K562 (cell line): ENCODE data around the gene ASIC5. TPM values are rescaled to one million over a fixed set of nuclear protein-coding genes. Genes with fewer than 3 reads are reported as not detected.
A peak's percentile ranks its signal among the peaks of the same experiment; 100 is the strongest.

Source experiments
- ATAC-seq: fragments of 200-7000 bp; cut with Tn5 transposase; 3 replicates; pipeline ENCODE4 v1.9.1; 2020; ENCODE audit warnings: moderate library complexity
- BruUV-seq: library from RNA; stranded (reverse); fragments of 400-500 nt; replicated peaks from 2 replicates; lab custom pipeline; 2021; lab: Mats Ljungman, UMichigan
- CTCF ChIA-PET: fragments of 300-600 bp; formaldehyde crosslinking; extraction: SDS; loops from one replicate; lab custom pipeline; 2021; ENCODE audit warnings: low intra/inter-chr PET ratio; lab: Yijun Ruan, JAX
- POLR2A ChIA-PET: fragments of 300-600, 350-650 bp; sonication (Branson Sonifier 250); formaldehyde crosslinking; extraction: SDS; loops from one replicate; lab custom pipeline; 2021; ENCODE audit warnings: antibody characterized with exemption, inconsistent platforms; lab: Yijun Ruan, JAX
- DNase-seq, 4 experiments: peaks; one replicate each; pipeline versions ENCODE4 v3.0.0 to v3.0.0-alpha.2; 2011 to 2018; ENCODE audit warnings: low spot score in 3 of 4, mixed read lengths in 3 of 4; ENCODE audit errors: extremely low read depth in 1 of 4
- FAIRE-seq: peaks from 2 replicates; lab custom pipeline; 2011; peaks lifted over from hg19 to GRCh38; lab: Jason Lieb, UNC
- H2AFZ ChIP-seq: 2 replicates; pipeline ENCODE4 v1.6.0; 2011; ENCODE audit warnings: low read depth, low read length, control low read depth, inconsistent platforms
- H3K27ac ChIP-seq: fragments of 200-600 bp; 3 replicates; pipeline ENCODE4 v1.8.0; 2011; ENCODE audit warnings: low read depth, mild to moderate bottlenecking, control low read depth, inconsistent platforms, low read length, moderate library complexity, mixed read lengths; ENCODE audit errors: extremely low read depth
- H3K27me3 ChIP-seq, 2 experiments: fragments of 300-600 bp in 1 of 2; 2 replicates in 1 of 2; 3 replicates in 1 of 2; pipeline versions ENCODE4 v1.6.0 to v1.8.0; 2011; ENCODE audit warnings: inconsistent platforms in 2 of 2, low read length in 2 of 2, mild to moderate bottlenecking in 1 of 2, mixed read lengths in 1 of 2, moderate library complexity in 1 of 2; ENCODE audit not compliant: control insufficient read depth in 2 of 2, insufficient read depth in 2 of 2
- H3K36me3 ChIP-seq: fragments of 300-600 bp; 3 replicates; pipeline ENCODE4 v1.8.0; 2011; ENCODE audit warnings: mild to moderate bottlenecking, low read length, inconsistent platforms; ENCODE audit not compliant: control insufficient read depth, insufficient read depth
- H3K4me1 ChIP-seq, 2 experiments: fragments of 200-600 bp in 1 of 2; replicated peaks in 1 of 2; 2 replicates in 1 of 2; 3 replicates in 1 of 2; pipeline versions ENCODE4 v1.5.1 to v1.8.0; 2011; ENCODE audit warnings: inconsistent platforms in 2 of 2, low read length in 2 of 2, mild to moderate bottlenecking in 1 of 2, mixed read lengths in 1 of 2, moderate library complexity in 1 of 2; ENCODE audit not compliant: control insufficient read depth in 2 of 2, insufficient read depth in 2 of 2
- H3K4me2 ChIP-seq: 2 replicates; pipeline ENCODE4 v1.6.1; 2011; ENCODE audit warnings: low read length, control low read depth, inconsistent platforms, mixed read lengths; ENCODE audit not compliant: insufficient read depth
- H3K4me3 ChIP-seq: fragments of 200-600 bp; sonication (generic), shearing (Covaris generic); 2 replicates; pipeline ENCODE4 v1.5.1; 2016; ENCODE audit warnings: control low read depth, inconsistent platforms
- H3K79me2 ChIP-seq: fragments of 200-600 bp; 3 replicates; pipeline ENCODE4 v1.8.0; 2011; ENCODE audit warnings: low read length, inconsistent platforms; ENCODE audit not compliant: control insufficient read depth, insufficient read depth
- H3K9ac ChIP-seq, 2 experiments: 2 replicates each; pipeline versions ENCODE4 v1.6.0 to v1.6.1; 2011; ENCODE audit warnings: low read depth in 2 of 2, low read length in 2 of 2, control low read depth in 1 of 2, inconsistent platforms in 1 of 2, mild to moderate bottlenecking in 1 of 2, mixed read lengths in 1 of 2; ENCODE audit not compliant: insufficient read depth in 1 of 2
- H3K9me1 ChIP-seq: one replicate; pipeline ENCODE4 v1.6.0; 2011; ENCODE audit warnings: inconsistent platforms, mild to moderate bottlenecking, low read length, moderate library complexity; ENCODE audit not compliant: control insufficient read depth, insufficient read depth
- H3K9me3 ChIP-seq: replicated peaks from 2 replicates; pipeline ENCODE4 v1.5.1; 2011; ENCODE audit warnings: low read depth, low read length, inconsistent platforms; ENCODE audit not compliant: control insufficient read depth, insufficient read depth
- H4K20me1 ChIP-seq: replicated peaks from 2 replicates; pipeline ENCODE4 v1.6.1; 2011; ENCODE audit warnings: low read length, inconsistent platforms, mixed read lengths; ENCODE audit not compliant: control insufficient read depth, insufficient read depth
- CBX2 ChIP-seq: fragments of 200-600 bp; sonication (generic); IDR thresholded peaks from one replicate; pipeline ENCODE4 v1.6.1; 2012; ENCODE audit warnings: mild to moderate bottlenecking, low read length, inconsistent platforms; ENCODE audit not compliant: insufficient read depth, poor library complexity, severe bottlenecking
- CHCHD3 ChIP-seq: fragments of 250-450 bp; sonication (Bioruptor Pico); IDR thresholded peaks from 2 replicates; pipeline ENCODE4 v2.1.2; 2022; ENCODE audit warnings: mild to moderate bottlenecking
- CREBBP ChIP-seq: IDR thresholded peaks from one replicate; pipeline ENCODE4 v1.6.1; 2012; ENCODE audit warnings: low read depth, mild to moderate bottlenecking, control low read depth, inconsistent platforms, low read length
- KAT2B ChIP-seq: IDR thresholded peaks from one replicate; pipeline ENCODE4 v1.6.1; 2012; ENCODE audit warnings: low read depth, mild to moderate bottlenecking, control low read depth, inconsistent platforms, low read length, moderate library complexity
- MAFF ChIP-seq: IDR thresholded peaks from 2 replicates; pipeline ENCODE4 v1.6.1; 2012; ENCODE audit warnings: low read length, improper control_type of control experiment
- NR2F6 ChIP-seq: fragments of 450-650 bp; formaldehyde crosslinking; IDR thresholded peaks from 2 replicates; pipeline ENCODE4 v1.4.0; 2020; ENCODE audit warnings: mild to moderate bottlenecking
- RUNX1 ChIP-seq: sonication (generic); IDR thresholded peaks from 2 replicates; pipeline ENCODE4 v1.6.1; 2016; ENCODE audit warnings: antibody characterized with exemption, low read depth
- TCF7L2 ChIP-seq: fragments of 150-350 bp; IDR thresholded peaks from 2 replicates; pipeline ENCODE4 v1.6.1; 2016; ENCODE audit warnings: low read depth, mild to moderate bottlenecking, low read length, moderate library complexity
- USF2 ChIP-seq: sonication (generic); formaldehyde crosslinking; IDR thresholded peaks from 2 replicates; pipeline ENCODE4 v1.5.0; 2020; ENCODE audit warnings: missing genetic modification reagents
- ZNF143 ChIP-seq: sonication (generic); formaldehyde crosslinking; IDR thresholded peaks from 2 replicates; pipeline ENCODE4 v1.9.0; 2022; ENCODE audit warnings: mild to moderate bottlenecking, missing genetic modification reagents
- ZNF174 ChIP-seq: fragments of 250-450 bp; sonication (Bioruptor Pico); IDR thresholded peaks from 2 replicates; pipeline ENCODE4 v1.4.0; 2020; ENCODE audit warnings: mild to moderate bottlenecking
- ZNF316 ChIP-seq: fragments of 450-650 bp; IDR thresholded peaks from 2 replicates; pipeline ENCODE4 v1.6.1; 2016
- ZNF354B ChIP-seq: fragments of 250-450 bp; sonication (Bioruptor Pico); IDR thresholded peaks from 2 replicates; pipeline ENCODE4 v1.4.0; 2020
- WGBS: fragments of 100-300 bp; shearing (Covaris generic); methylation state at CpG from one replicate; pipeline ENCODE4 v1.1.6; 2016; ENCODE audit warnings: low coverage, mixed read lengths; ENCODE audit not compliant: insufficient coverage; ENCODE audit errors: missing lambda C conversion rate; 5-methylcytosine and 5-hydroxymethylcytosine counted together
- in situ Hi-C: fragments of 300-500 bp; cut with MboI; formaldehyde crosslinking; loops from 4 replicates; pipeline ENCODE4 v1.15.0; 2018; ENCODE audit warnings: inconsistent platforms, mixed read lengths
- intact Hi-C: fragments of 100-400 bp; cut with micrococcal nuclease; formaldehyde crosslinking; loops from 2 replicates; pipeline ENCODE4 v1.14.2; 2022
- polyA plus RNA-seq, 8 experiments: library from polyadenylated mRNA; depleted of rRNA in 4 of 8; stranded (reverse) in 5 of 8; unstranded in 3 of 8; fragments of >200 nt; fragmentation: Nextera tagmentation in 2 of 8; fragmentation: Illumina TruSeq in 1 of 8; extraction: Ambion mirVana in 2 of 8; extraction: Trizol in 1 of 8; gene quantifications; 2 replicates each; pipeline versions ENCODE4 v1.2.1 to v1.2.3, GENCODE V29; 2011 to 2014; ENCODE audit warnings: inconsistent platforms in 1 of 8, missing spikeins in 1 of 8
- total RNA-seq, 7 experiments: library from RNA; depleted of rRNA in 6 of 7; stranded (reverse); fragments of >200 nt in 6 of 7; fragmentation: Illumina TruSeq in 2 of 7; extraction: Trizol in 2 of 7; gene quantifications; 2 replicates each; pipeline versions ENCODE4 v1.2.1 to v1.2.3, GENCODE V29; 2011 to 2021; ENCODE audit warnings: low replicate concordance in 1 of 7

Gene ASIC5
- total and polyA plus RNA-seq, 9 of the 15 experiments (the other 6 are each of a cell fraction or from before 2014, with no cell fraction given) = not detected

- ChIA-PET POLR2A (no interaction called here), CTCF (no interaction called here)
- Histone ChIP-seq H4K20me1 (no peaks in the 10 kb centered on the region), H3K79me2 (no peaks in the 10 kb centered on the region), H3K9me3 (no peaks in the 10 kb centered on the region), H3K27me3 (no peaks in the 10 kb centered on the region), H3K4me3 (no peak overlapping the region), H3K9ac (no peak overlapping the region), H3K4me1 (no peaks in the 10 kb centered on the region), H3K9me1 (no peaks in the 10 kb centered on the region), H3K36me3 (no peaks in the 10 kb centered on the region), H3K27ac (no peak overlapping the region), H2AFZ (no peak overlapping the region), H3K4me2 (no peak overlapping the region)
- intact Hi-C loops (no loop called here), in situ Hi-C loops (no loop called here)
- no peak for ATAC-seq
- no TSS peak for BruUV-seq
- WGBS = 5% methylated on average over 4 of the region's 4 CpGs
- TF ChIP-seq MAFF (peak; percentile 4; the same call in 1 of the 2 replicates), CHCHD3 (no peak), ZNF316 (0 out of 2 replicates have a peak, but pooled peaks have one; percentile 10)
- no peak for DNase-seq
- FAIRE-seq = no peak
Observed at GRCh38 chr4:155908187-155909139, 42.4 kb upstream of the ASIC5 start.

GRCh38 chr4:155907556-155907955 lies 41.5 kb upstream of the ASIC5 start:
- POLR2A ChIA-PET = no interaction called here

More at GRCh38 chr4:155907556-155907955, 41.5 kb upstream of the ASIC5 start:
- FAIRE-seq (no peak), DNase-seq (no peak), ATAC-seq (no peak)
- TF ChIP-seq ZNF143 (no peak), ZNF174 (CRISPR knock-in tag) (no peak), RUNX1 (no peak), USF2 (CRISPR knock-in tag) (no peak), CBX2 (no peak), KAT2B (no peak), NR2F6 (CRISPR knock-in tag) (no peak), CREBBP (no peak), TCF7L2 (no peak), ZNF354B (CRISPR knock-in tag) (no peak)
- BruUV-seq = no TSS peak
- WGBS = 0% methylated on average over 1 of the region's 1 CpG
- no peak overlapping the region for H3K27ac ChIP-seq
- H3K4me3 ChIP-seq = no peak overlapping the region
- H3K79me2 ChIP-seq = no peaks in the 10 kb centered on the region
- H4K20me1 ChIP-seq = no peaks in the 10 kb centered on the region
- H3K4me1 ChIP-seq = no peaks in the 10 kb centered on the region
- CTCF ChIA-PET = no interaction called here
- H3K9me3 ChIP-seq = no peaks in the 10 kb centered on the region
- H3K4me2 ChIP-seq = no peak overlapping the region
- no peaks in the 10 kb centered on the region for H3K9me1 ChIP-seq
- H3K9ac ChIP-seq = no peak overlapping the region
- H3K36me3 ChIP-seq = no peaks in the 10 kb centered on the region
- in situ Hi-C loops (no loop called here), intact Hi-C loops (no loop called here)
- H3K27me3 ChIP-seq = no peaks in the 10 kb centered on the region
- no peak overlapping the region for H2AFZ ChIP-seq
